Activated T-cell treated with anti-CD3 and anti-CD28 coated beads, Interleukin-2, amount 50 U/mL, for 4 hours (primary cell): ENCODE results near the gene ARHGAP24. TPM values are rescaled to one million over a fixed set of nuclear protein-coding genes. Genes with fewer than 3 reads are reported as not detected.
A peak's percentile ranks its signal among the peaks of the same experiment; 100 is the strongest.

Experiments used
- ATAC-seq, 2 donors: fragments of 200-7000 bp; cut with Tn5 transposase; one replicate each; pipeline ENCODE4 v1.10.0; 2021
- DNase-seq: peaks from one replicate; pipeline ENCODE4 v3.0.0-alpha.2; 2020
- H3K27me3 Mint-ChIP-seq: one replicate; pipeline ENCODE4 v1.8.0; 2021; ENCODE audit warnings: low read depth, mixed read lengths
- H3K36me3 Mint-ChIP-seq: one replicate; pipeline ENCODE4 v1.8.0; 2022; ENCODE audit warnings: mixed read lengths; ENCODE audit not compliant: insufficient read depth
- H3K4me1 Mint-ChIP-seq: one replicate; pipeline ENCODE4 v1.8.0; 2021; ENCODE audit warnings: low read depth, mixed read lengths
- H3K4me3 Mint-ChIP-seq: one replicate; pipeline ENCODE4 v1.8.0; 2021; ENCODE audit warnings: mild to moderate bottlenecking, moderate library complexity, mixed read lengths
- H3K9me3 Mint-ChIP-seq: one replicate; pipeline ENCODE4 v1.8.0; 2021; ENCODE audit warnings: mixed read lengths
- total RNA-seq, 3 donors: library from RNA; stranded (reverse); gene quantifications; one replicate each; pipeline ENCODE4 v1.2.1, GENCODE V29; 2021

ARHGAP24 gene
- total RNA-seq, 3 donors from 2014 or later, result 0.29 to 1.5 (median 0.46) TPM

DNA sequence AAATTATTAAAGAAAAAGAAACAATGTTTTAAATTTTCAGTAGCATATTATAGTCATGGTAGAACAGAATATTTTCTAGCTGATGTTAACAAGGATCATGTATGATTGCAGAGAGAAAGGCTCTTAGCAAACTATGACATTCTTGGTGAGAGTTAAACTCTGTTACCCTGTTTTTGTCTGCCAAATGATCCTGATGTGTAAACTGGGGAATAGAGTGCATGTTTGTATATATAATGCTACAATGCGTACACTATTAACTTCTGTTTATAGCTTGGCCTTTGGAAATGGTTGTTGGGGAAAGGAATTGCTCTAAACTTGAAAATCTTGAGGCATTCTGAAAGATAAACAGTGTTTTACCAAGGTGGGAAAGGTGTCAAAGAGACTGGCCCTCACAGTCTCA, 292.7 kb downstream of the ARHGAP24 start:
- Mint-ChIP-seq H3K27me3 (no peaks in the 10 kb centered on the region), H3K4me3 (no peak overlapping the region), H3K9me3 (no peaks in the 10 kb centered on the region), H3K4me1 (no peaks in the 10 kb centered on the region), H3K36me3 (no peaks in the 10 kb centered on the region)
- ATAC-seq (no peak), DNase-seq (no peak)

DNA sequence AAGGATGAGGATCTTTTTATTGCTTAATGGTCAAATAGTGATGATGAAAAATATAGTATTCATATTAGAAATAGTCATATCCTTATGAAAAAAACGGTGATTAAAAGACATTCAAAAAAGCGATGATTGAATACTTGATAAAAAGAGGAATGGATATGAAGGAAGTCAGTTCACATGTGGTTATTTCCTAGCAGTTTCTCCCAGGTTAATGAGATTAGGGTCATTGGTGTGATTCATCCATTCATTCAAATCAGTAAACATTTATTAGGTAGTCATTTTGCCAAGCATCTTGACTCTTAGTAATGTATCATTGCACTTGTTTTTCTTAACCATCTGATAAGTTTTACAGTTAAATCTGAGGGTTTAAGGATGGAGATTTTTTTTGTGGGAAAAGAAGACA, 294.1 kb downstream of the ARHGAP24 start:
- no peaks in the 10 kb centered on the region for H3K36me3 Mint-ChIP-seq
- no peak for DNase-seq
- H3K27me3 Mint-ChIP-seq, result no peaks in the 10 kb centered on the region
- ATAC-seq, result no peak
- H3K4me1 Mint-ChIP-seq, result no peaks in the 10 kb centered on the region
- no peak overlapping the region for H3K4me3 Mint-ChIP-seq
- H3K9me3 Mint-ChIP-seq, result no peaks in the 10 kb centered on the region

DNA sequence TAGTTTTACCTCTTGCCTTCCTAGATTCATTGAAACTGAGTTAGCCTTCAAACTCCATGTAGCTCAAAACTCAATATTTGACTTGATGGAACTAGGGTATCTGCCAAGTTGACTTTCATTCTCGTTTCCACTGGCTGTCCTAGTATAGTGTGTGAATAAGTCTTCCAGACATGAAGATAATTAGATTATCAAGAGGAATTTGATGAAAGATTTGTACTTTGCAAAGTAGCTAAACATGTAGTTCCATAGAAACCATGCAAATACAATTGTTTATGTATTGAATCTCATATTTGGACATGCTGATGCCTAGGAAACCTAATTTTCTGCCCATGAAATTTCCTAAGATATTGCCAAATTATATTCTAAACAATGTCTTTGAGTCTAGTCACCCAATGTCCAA, 297.5 kb downstream of the ARHGAP24 start:
- Mint-ChIP-seq H3K36me3 (no peaks in the 10 kb centered on the region), H3K9me3 (no peaks in the 10 kb centered on the region), H3K4me3 (no peak overlapping the region), H3K27me3 (no peaks in the 10 kb centered on the region), H3K4me1 (no peaks in the 10 kb centered on the region)
- no peak for ATAC-seq
- no peak for DNase-seq

DNA sequence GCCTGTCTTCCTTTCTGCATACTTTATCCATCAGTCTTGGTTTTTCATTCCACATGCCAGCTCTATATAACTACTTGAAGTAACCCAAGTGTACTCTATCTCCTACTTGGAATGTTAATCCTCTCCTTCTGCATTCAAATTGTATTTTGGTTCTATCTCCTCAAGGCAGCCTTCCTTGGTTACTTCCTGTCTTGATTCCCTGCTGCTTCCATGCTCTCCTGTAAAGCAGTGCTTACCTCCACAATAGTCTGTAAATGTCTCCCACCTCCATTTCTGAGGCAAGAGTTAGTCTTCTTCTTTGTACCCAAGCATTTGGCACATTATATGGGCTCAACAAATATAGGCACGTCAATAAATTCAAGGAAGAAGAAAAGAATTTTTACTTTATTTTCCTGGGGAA, 298.4 kb downstream of the ARHGAP24 start:
- Mint-ChIP-seq H3K36me3 (no peaks in the 10 kb centered on the region), H3K4me1 (no peaks in the 10 kb centered on the region), H3K4me3 (no peak overlapping the region), H3K27me3 (no peaks in the 10 kb centered on the region), H3K9me3 (no peaks in the 10 kb centered on the region)
- DNase-seq, result no peak
- ATAC-seq, result no peak

DNA sequence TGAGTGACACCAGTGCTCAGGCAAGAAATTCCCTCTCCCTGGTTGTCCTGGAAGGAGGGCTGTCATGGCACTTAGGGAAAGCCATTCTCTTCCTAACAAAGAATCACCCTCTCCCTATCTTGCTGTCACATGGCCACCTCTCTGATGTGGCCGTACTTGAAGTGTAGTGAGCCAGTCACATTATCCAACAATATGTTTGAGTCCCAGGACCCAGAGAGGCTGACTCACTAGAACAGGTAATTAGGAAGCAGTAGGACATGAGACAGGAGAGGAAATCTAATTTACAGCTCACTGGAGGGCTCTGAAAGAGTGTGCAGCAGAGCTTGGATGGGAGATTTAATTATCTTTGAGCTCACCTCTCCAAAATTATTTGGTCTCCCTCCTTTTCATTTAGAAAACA, 299.1 kb downstream of the ARHGAP24 start:
- Mint-ChIP-seq H3K27me3 (no peaks in the 10 kb centered on the region), H3K4me1 (no peaks in the 10 kb centered on the region), H3K4me3 (no peak overlapping the region), H3K9me3 (no peaks in the 10 kb centered on the region), H3K36me3 (no peaks in the 10 kb centered on the region)
- ATAC-seq (no peak), DNase-seq (no peak)

DNA sequence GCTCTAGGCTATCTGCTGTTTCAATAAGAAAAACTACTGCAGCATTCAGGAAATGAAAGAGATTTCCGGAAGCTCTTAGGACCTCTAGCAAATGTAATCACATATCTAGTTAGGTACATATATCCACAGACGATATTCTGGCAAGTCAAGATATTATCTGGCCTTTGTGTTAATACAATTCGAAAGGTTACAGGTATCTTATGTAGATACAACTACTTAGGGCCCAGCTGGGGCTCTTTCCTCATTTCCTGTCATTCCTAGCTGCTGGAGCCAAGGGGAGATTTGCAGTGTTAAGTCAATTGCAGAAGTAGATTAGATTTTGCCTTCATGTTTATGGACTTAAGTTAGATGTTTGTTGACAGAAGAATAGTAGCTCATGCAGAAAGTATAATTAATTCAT, 299.5 kb downstream of the ARHGAP24 start:
- DNase-seq (no peak), ATAC-seq (no peak)
- H3K27me3 Mint-ChIP-seq, result no peaks in the 10 kb centered on the region
- H3K36me3 Mint-ChIP-seq, result no peaks in the 10 kb centered on the region
- no peaks in the 10 kb centered on the region for H3K4me1 Mint-ChIP-seq
- H3K4me3 Mint-ChIP-seq, result no peak overlapping the region
- H3K9me3 Mint-ChIP-seq, result no peaks in the 10 kb centered on the region

DNA sequence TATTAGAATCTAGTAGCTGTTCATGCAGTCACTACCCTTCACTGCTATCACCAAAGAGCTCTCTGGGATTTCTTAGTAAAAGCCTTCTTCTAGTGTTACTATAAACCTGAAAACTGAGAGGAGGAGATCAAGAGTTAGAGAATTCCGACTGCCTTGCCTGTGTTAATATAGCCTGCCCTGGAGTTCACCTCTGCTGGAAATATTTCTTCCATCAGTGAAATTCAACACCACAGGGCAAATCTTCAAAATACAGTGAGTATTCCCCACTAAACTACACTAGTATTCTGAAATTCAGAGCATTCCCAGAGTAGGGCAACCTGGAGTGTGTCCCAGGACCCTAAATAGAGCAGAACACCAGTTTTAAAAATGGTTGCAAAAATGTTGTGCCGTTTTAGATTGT, 301.1 kb downstream of the ARHGAP24 start:
- H3K36me3 Mint-ChIP-seq, result no peaks in the 10 kb centered on the region
- H3K27me3 Mint-ChIP-seq, result no peaks in the 10 kb centered on the region
- H3K4me1 Mint-ChIP-seq, result no peaks in the 10 kb centered on the region
- ATAC-seq (no peak), DNase-seq (no peak)
- H3K9me3 Mint-ChIP-seq, result no peaks in the 10 kb centered on the region
- no peak overlapping the region for H3K4me3 Mint-ChIP-seq

DNA sequence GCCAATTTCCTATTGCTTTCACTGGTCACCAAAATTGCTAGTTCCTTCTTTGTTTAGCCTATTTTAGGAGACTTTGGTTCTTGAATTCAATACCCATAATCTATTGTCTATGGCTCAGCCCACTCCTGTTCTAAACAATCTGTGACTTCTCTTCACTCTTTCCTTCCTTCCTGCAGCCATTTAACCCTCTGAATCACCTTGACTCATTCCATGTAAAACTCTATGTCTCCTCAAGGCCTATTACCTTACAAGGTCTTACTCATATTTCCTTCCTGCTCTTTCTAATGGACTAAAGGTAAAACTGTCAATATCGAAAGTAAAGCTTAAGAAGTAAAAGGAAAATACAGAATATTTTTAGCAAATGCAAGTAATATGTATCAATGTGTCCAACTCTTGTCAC, 301.6 kb downstream of the ARHGAP24 start:
- no peak overlapping the region for H3K4me3 Mint-ChIP-seq
- no peaks in the 10 kb centered on the region for H3K4me1 Mint-ChIP-seq
- no peaks in the 10 kb centered on the region for H3K36me3 Mint-ChIP-seq
- ATAC-seq, result no peak
- H3K9me3 Mint-ChIP-seq, result no peaks in the 10 kb centered on the region
- H3K27me3 Mint-ChIP-seq, result no peaks in the 10 kb centered on the region
- no peak for DNase-seq

DNA sequence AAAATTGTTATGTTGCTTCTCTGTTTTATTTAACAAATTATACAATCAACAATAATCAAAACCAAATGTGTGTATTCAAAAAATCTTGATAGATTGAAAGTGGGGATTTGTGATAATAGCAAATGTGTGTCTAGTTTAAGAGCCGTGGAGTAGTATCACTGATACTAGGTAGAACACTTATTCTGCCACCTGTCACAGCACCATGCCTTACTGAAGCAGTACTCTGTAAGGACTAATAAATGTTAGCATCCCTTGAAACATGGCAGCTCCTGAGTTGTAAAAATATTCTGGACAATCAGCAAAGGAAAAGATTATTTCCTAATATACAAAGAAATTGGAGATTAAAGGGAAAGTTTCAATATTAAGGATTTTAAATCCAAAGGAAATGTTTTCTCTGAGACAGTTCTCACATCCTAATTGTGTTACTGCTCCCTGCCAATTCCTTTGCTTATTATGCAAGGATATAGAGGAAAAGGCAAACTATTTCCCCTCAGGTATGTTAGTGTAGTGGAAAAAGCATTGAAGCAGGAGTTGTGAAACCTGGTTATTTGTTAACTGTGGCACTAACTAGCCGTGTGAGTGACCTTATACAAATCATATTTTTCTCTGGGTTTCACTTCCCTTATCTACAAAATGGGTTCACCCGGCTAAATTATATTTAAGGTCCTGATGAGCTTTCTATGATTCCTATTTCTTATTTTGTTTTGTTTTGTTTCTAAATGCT, 303.1 kb downstream of the ARHGAP24 start:
- DNase-seq (no peak), ATAC-seq (no peak)
- Mint-ChIP-seq H3K36me3 (no peaks in the 10 kb centered on the region), H3K27me3 (no peaks in the 10 kb centered on the region), H3K4me3 (peak overlapping the region; percentile 10), H3K9me3 (no peaks in the 10 kb centered on the region), H3K4me1 (no peaks in the 10 kb centered on the region)

DNA sequence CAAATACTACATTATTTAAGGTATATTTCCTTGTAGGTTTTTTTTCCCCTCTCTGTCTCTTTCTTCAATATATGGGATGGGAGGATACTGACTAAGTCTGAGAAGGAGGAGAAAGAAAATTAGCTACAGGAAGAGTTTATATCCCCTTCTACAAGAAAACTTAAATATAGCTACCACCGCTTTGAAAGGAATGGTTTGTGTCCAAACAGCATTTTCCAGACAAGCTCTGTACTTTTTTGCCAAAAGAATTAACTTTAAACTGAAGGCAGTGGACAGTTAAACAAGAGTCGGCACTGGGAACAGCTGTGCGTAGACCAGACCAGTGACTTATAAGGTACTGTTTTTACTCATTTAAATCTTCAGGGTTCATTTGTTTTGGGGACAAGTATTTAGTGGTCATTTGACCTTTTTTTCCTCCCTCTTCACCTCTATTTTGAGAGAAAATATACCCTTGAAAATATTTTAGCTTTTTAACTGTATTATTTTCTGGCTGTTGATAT, 303.7 kb downstream of the ARHGAP24 start:
- no peaks in the 10 kb centered on the region for H3K27me3 Mint-ChIP-seq
- ATAC-seq, result no peak
- no peak for DNase-seq
- H3K4me3 Mint-ChIP-seq, result peak overlapping the region; percentile 10
- no peaks in the 10 kb centered on the region for H3K4me1 Mint-ChIP-seq
- no peaks in the 10 kb centered on the region for H3K36me3 Mint-ChIP-seq
- no peaks in the 10 kb centered on the region for H3K9me3 Mint-ChIP-seq

DNA sequence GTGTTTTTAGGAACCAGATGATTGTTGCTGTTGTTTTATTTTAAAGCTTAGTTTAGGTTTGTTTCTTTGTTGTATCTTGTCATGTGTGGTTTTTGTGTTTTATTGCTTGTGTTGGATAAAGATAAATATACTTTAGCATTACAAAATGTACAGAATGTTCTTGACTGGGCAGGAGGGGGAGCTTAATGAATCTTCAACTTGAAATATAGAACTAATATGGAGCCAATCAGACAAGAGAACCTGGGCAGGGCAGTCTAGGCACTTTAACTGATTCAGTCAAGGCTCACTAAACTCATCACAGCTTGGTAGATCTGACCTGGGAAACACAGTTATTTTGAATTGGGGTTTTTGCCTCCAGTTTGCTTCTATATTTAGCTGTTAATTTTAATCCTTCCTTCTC, 304.2 kb downstream of the ARHGAP24 start:
- Mint-ChIP-seq H3K36me3 (no peaks in the 10 kb centered on the region), H3K4me3 (no peak overlapping the region), H3K4me1 (no peaks in the 10 kb centered on the region), H3K9me3 (no peaks in the 10 kb centered on the region), H3K27me3 (no peaks in the 10 kb centered on the region)
- DNase-seq (no peak), ATAC-seq (no peak)

DNA sequence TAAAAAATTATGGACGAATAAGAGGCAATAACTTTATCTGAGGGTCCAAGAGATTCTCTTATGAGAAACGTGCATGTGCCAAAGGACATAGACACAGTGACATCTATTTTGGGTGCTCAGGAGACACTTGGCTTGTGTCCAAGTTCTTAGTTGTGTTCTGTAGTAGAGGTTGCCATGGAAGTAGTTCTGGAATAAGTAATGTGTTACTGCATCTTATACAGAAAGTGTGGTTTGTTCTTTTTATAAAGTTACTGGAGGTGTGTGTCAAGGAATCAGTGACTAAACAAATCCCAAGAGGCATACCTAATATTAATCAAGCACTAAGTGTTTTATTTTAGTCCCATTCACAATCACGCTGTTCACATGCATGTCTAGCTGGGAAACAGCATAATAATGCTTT, 305.7 kb downstream of the ARHGAP24 start:
- no peaks in the 10 kb centered on the region for H3K27me3 Mint-ChIP-seq
- H3K36me3 Mint-ChIP-seq, result no peaks in the 10 kb centered on the region
- DNase-seq (no peak), ATAC-seq (no peak)
- H3K4me3 Mint-ChIP-seq, result no peak overlapping the region
- H3K4me1 Mint-ChIP-seq, result no peaks in the 10 kb centered on the region
- H3K9me3 Mint-ChIP-seq, result no peaks in the 10 kb centered on the region

DNA sequence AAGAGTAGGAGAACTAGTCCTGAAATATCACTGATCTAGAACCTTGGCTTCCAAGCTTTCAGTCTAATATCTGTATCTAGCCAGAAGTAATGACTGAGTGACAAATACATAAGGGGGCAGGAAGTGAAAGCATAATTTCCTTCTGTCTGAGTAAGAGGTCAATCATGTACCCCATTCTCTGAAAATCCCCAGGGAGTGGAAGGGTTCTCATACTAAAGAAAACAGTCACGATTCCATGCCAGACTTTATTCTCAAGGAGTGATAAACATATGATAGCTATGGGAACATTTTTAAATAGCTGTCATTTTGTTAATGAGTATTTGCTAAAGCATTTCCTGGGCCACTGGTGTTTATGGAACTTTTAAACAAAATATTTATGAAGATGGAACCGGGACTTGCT, 308.5 kb downstream of the ARHGAP24 start:
- H3K4me3 Mint-ChIP-seq, result no peak overlapping the region
- H3K9me3 Mint-ChIP-seq, result no peaks in the 10 kb centered on the region
- no peak for ATAC-seq
- H3K4me1 Mint-ChIP-seq, result no peaks in the 10 kb centered on the region
- no peaks in the 10 kb centered on the region for H3K36me3 Mint-ChIP-seq
- DNase-seq, result no peak
- H3K27me3 Mint-ChIP-seq, result no peaks in the 10 kb centered on the region

DNA sequence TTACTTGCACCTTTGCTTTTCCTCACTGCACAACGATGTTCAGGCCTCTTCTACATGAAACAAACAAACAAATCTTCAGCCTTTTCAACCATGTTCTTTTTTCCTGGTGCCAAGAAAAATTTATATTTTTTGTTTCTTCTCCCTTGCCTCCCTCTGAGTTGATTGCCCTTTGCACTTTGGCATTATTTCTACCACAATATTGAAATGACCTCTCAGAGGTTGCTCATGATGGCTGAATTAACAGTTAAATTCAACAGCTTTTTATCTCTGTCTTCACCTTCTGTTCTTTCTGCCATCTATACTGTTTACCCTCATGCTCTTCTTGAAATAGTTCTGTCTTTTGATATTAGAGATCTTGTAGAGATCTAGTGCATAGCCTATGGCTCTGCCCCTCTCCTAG, 308.9 kb downstream of the ARHGAP24 start:
- ATAC-seq (no peak), DNase-seq (no peak)
- no peaks in the 10 kb centered on the region for H3K4me1 Mint-ChIP-seq
- H3K9me3 Mint-ChIP-seq, result no peaks in the 10 kb centered on the region
- H3K36me3 Mint-ChIP-seq, result no peaks in the 10 kb centered on the region
- no peaks in the 10 kb centered on the region for H3K27me3 Mint-ChIP-seq
- no peak overlapping the region for H3K4me3 Mint-ChIP-seq

DNA sequence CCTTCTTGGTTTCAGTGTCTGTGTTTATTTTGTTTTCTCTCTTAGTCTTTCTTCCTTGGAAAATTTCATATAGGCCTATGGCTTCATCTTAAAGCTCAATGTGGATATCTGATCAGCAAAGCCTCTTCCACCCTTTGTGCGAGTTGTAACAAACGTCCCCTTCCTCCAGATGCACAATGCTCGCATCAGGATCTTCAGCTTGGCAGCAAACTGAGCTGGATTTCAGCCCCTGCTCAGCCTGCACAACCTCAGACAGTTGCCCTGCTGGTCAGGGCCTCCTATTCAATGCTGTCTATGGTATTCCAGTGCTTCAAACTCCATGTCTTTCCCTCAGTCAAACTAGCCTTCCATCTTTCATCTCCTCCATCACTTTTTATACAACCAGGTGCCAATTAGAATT, 309.4 kb downstream of the ARHGAP24 start:
- Mint-ChIP-seq H3K36me3 (no peaks in the 10 kb centered on the region), H3K4me1 (no peaks in the 10 kb centered on the region), H3K27me3 (no peaks in the 10 kb centered on the region), H3K9me3 (no peaks in the 10 kb centered on the region), H3K4me3 (no peak overlapping the region)
- ATAC-seq (no peak), DNase-seq (no peak)

DNA sequence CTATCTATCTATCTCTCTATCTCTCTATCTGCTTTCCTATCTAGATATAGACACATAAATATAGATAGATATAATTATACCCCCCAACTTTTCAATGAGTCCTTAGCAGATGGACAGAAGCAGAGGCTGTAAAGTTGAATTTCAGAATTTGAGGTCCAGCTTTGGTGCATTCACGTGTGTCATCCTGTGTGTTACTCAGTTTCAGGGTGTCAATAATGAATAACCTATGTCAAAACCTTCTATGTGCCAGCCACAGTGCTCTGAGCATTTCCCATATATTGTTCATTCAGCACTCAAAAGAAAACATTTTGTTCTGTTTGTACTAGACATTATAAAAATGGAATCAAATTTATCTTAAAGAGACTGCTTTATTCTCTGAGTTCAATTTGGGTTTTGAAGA, 310.0 kb downstream of the ARHGAP24 start:
- no peaks in the 10 kb centered on the region for H3K27me3 Mint-ChIP-seq
- ATAC-seq, result no peak
- no peaks in the 10 kb centered on the region for H3K36me3 Mint-ChIP-seq
- H3K4me3 Mint-ChIP-seq, result no peak overlapping the region
- no peaks in the 10 kb centered on the region for H3K9me3 Mint-ChIP-seq
- no peak for DNase-seq
- no peaks in the 10 kb centered on the region for H3K4me1 Mint-ChIP-seq
